ENCODE measurements around the gene PMS1. TPM values are rescaled to one million over a fixed set of nuclear protein-coding genes. Genes with fewer than 3 reads are reported as not detected.
A peak's percentile ranks its signal among the peaks of the same experiment; 100 is the strongest.

Gene PMS1
- total and polyA plus RNA-seq, 7 experiments from 2014 or later = 11.1 to 30.1 (median 18.3) TPM

DNA sequence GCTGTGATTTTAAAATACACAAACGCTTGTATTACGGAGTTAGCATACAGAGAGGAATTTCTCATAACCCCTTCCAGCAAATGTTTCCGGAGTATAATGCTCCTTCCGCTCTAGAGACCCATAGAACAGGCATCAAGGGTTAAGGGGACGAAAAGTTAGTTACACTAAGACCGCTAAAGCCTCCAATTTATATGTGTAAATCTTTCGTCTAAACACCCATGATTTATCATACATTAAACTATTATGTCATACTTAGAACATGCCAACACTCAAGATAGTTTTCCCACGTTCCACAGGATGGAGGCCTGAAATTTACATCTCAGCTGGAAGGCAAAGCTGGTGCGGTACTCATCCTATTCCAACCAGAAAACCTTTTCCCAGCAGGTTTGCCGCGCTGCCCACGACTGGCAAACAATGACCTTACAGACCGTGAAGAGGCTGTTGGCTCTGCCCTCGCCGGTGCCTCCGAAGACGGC is 761 bp upstream of the PMS1 start:
- Histone ChIP-seq H3K27me3 (ENCODE audit: control insufficient read depth in 2 of 2, insufficient read depth in 2 of 2, low read length in 2 of 2) (no peaks in the 10 kb centered on the region), H3K36me3 (ENCODE audit: control insufficient read depth in 2 of 3, insufficient read depth in 3 of 3, low read length in 3 of 3) (peaks cover 0 to 25% (median 0%) of the 10 kb centered on the region in 3 experiments), H3K4me1 (ENCODE audit: control insufficient read depth in 2 of 2, insufficient read depth in 2 of 2, low read length in 2 of 2) (peaks cover 21 to 24% of the 10 kb centered on the region in 2 donors), H3K9me3 (ENCODE audit: control insufficient read depth in 2 of 3, low read length in 3 of 3) (no peaks in the 10 kb centered on the region), H3K27ac (ENCODE audit: low read depth, low read length) (peak overlapping the region; percentile 92), H3K4me3 (ENCODE audit: low read length) (peak overlapping the region; percentile 76)
- ATAC-seq (no peak), DNase-seq (peak in 1 of 9 donors; percentile 26)
- intact Hi-C loops (cut with micrococcal nuclease) = loop anchor here (1.0 to 10.0 kb wide), 6 partner anchors 11 to 1371 kb away; partner anchors contain the start of genes GLS (in 2 of the 2) and STAT4 (in 1 of the 2)
- Mint-ChIP-seq H3K36me3 (peaks cover 0 to 31% (median 25%) of the 10 kb centered on the region in 5 donors), H3K27me3 (no peaks in the 10 kb centered on the region), H3K4me3 (peak overlapping the region; percentile 86 to 97 (median 94)), H3K27ac (peak overlapping the region; percentile 89 to 97 (median 95)), H3K4me1 (peaks cover 31 to 77% (median 63%) of the 10 kb centered on the region in 7 donors), H3K9me3 (no peaks in the 10 kb centered on the region)
- ChIA-PET POLR2A (interaction anchor here (0.6 to 4.2 kb wide), 14 partner anchors 8 to 343 kb away, joined by 3 to 67 read pairs (median 3); partner anchors contain the start of genes ASNSD1, OSGEPL1, SLC40A1 and WDR75), CTCF (interaction anchor here (0.6 to 2.0 kb wide), 2 partner anchors 20 to 40 kb away, joined by 3 to 6 read pairs; partner anchors contain the start of gene OSGEPL1)

DNA sequence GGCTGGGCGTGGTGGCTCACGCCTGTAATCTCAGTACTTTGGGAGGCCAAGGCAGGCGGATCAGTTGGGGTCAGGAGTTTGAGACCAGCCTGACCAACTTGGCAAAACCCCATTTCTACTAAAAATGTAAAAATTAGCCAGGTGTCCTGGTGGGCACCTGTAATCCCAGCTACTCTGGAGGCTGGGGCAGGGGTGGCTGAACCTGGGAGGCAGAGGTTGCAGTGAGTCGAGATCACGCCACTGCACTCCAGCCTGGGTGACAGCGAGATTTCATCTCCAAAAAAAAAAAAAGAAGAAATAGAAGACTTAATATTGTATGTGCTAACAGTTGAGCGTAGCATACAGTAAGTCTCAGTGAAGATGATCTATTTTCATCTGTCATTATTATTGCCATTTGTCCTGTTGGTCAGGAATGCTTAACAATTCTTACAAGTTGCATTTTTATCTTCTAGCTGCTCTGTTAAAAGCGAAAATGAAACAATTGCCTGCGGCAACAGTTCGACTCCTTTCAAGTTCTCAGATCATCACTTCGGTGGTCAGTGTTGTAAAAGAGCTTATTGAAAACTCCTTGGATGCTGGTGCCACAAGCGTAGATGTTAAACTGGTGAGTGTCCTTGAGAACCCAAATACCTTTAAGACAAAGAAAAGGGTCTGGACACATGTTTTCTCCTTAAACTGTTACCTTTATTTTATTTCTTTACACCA is 7.2 kb downstream of the PMS1 start:
- peaks cover 2 to 40% (median 17%) of the 10 kb centered on the region in 5 donors for H3K36me3 Mint-ChIP-seq
- POLR2A ChIA-PET = no interaction called here
- peaks cover 0 to 7% of the 10 kb centered on the region in 2 donors for H3K4me1 ChIP-seq (ENCODE audit: control insufficient read depth in 2 of 2, insufficient read depth in 2 of 2, low read length in 2 of 2)
- H3K27ac ChIP-seq (ENCODE audit: low read depth, low read length) = no peak overlapping the region
- no peak for DNase-seq
- intact Hi-C loops (cut with micrococcal nuclease) = no loop called here
- no peaks in the 10 kb centered on the region for H3K9me3 Mint-ChIP-seq
- H3K27me3 ChIP-seq (ENCODE audit: control insufficient read depth in 2 of 2, insufficient read depth in 2 of 2, low read length in 2 of 2) = no peaks in the 10 kb centered on the region
- peak overlapping the region in 2 of 10 donors; percentile 57 to 69 for H3K4me3 Mint-ChIP-seq
- CTCF ChIA-PET = no interaction called here
- no peaks in the 10 kb centered on the region for H3K9me3 ChIP-seq (ENCODE audit: control insufficient read depth in 2 of 3, low read length in 3 of 3)
- H3K27me3 Mint-ChIP-seq = no peaks in the 10 kb centered on the region
- no peak for ATAC-seq
- H3K4me3 ChIP-seq (ENCODE audit: low read length) = peak overlapping the region; percentile 36
- H3K4me1 Mint-ChIP-seq = peaks cover 0 to 12% (median 9%) of the 10 kb centered on the region in 7 donors
- H3K27ac Mint-ChIP-seq = peak overlapping the region in 1 of 9 donors; percentile 80
- peaks cover 0 to 30% (median 3%) of the 10 kb centered on the region in 3 experiments for H3K36me3 ChIP-seq (ENCODE audit: control insufficient read depth in 2 of 3, insufficient read depth in 3 of 3, low read length in 3 of 3)

DNA sequence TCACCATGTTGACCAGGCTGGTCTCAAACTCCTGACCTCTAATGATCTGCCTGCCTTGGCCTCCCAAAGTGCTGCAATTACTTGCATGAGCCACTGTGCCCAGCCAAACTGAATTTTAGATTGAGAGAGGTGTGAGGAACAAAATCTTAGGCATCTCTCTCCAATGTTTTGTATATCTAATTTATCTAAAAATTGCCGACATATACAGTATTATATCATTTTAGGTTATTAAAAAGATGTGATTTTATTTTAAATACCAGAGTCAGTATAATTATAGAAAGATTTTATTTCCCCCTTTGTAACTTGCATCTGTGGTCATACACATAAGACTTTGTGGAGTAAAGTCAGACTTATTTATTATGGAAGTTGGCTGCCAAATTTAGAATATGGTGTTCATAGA is 10.1 kb downstream of the PMS1 start:
- Mint-ChIP-seq H3K27ac (no peak overlapping the region), H3K4me3 (no peak overlapping the region), H3K4me1 (peaks cover 0 to 10% (median 2%) of the 10 kb centered on the region in 7 donors), H3K27me3 (no peaks in the 10 kb centered on the region), H3K9me3 (no peaks in the 10 kb centered on the region), H3K36me3 (peaks cover 4 to 33% (median 13%) of the 10 kb centered on the region in 5 donors)
- ChIA-PET CTCF (no interaction called here), POLR2A (interaction anchor here (0.7 kb wide), 1 partner anchor 11 kb away, joined by 3 read pairs; no protein-coding TSS in a partner anchor)
- ATAC-seq (no peak), DNase-seq (no peak)
- Histone ChIP-seq H3K9me3 (ENCODE audit: control insufficient read depth in 2 of 3, low read length in 3 of 3) (no peaks in the 10 kb centered on the region), H3K27me3 (ENCODE audit: control insufficient read depth in 2 of 2, insufficient read depth in 2 of 2, low read length in 2 of 2) (no peaks in the 10 kb centered on the region), H3K27ac (ENCODE audit: low read depth, low read length) (no peak overlapping the region), H3K36me3 (ENCODE audit: control insufficient read depth in 2 of 3, insufficient read depth in 3 of 3, low read length in 3 of 3) (peaks cover 0 to 34% (median 3%) of the 10 kb centered on the region in 3 experiments), H3K4me3 (ENCODE audit: low read length) (no peak overlapping the region), H3K4me1 (ENCODE audit: control insufficient read depth in 2 of 2, insufficient read depth in 2 of 2, low read length in 2 of 2) (peaks cover 0 to 7% of the 10 kb centered on the region in 2 donors)
- intact Hi-C loops (cut with micrococcal nuclease) = no loop called here

DNA sequence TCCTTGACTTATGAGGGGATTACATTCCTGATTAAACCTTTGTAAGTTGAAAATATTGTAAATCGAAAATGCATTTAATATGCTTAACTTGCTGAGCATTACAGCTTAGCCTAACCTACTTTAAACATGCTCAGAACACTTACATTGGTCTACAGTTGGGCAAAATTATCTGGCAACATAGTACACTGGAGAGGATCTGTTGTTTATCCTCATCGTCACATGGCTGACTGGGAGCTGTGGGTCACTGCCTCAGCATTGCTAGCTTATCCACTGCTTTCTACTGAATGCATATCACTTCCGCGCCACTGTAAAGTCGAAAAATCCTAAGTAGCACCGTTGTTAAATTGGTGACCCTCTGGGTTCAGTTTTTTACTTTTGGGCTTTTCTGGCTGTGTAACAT is 13.7 kb downstream of the PMS1 start:
- H3K36me3 Mint-ChIP-seq = peaks cover 4 to 36% (median 14%) of the 10 kb centered on the region in 5 donors
- POLR2A ChIA-PET = no interaction called here
- peaks cover 0 to 8% (median 0%) of the 10 kb centered on the region in 7 donors for H3K4me1 Mint-ChIP-seq
- Histone ChIP-seq H3K27me3 (ENCODE audit: control insufficient read depth in 2 of 2, insufficient read depth in 2 of 2, low read length in 2 of 2) (no peaks in the 10 kb centered on the region), H3K9me3 (ENCODE audit: control insufficient read depth in 2 of 3, low read length in 3 of 3) (no peaks in the 10 kb centered on the region), H3K36me3 (ENCODE audit: control insufficient read depth in 2 of 3, insufficient read depth in 3 of 3, low read length in 3 of 3) (peaks cover 0 to 40% (median 3%) of the 10 kb centered on the region in 3 experiments), H3K4me1 (ENCODE audit: control insufficient read depth in 2 of 2, insufficient read depth in 2 of 2, low read length in 2 of 2) (no peaks in the 10 kb centered on the region), H3K27ac (ENCODE audit: low read depth, low read length) (no peak overlapping the region), H3K4me3 (ENCODE audit: low read length) (no peak overlapping the region)
- H3K9me3 Mint-ChIP-seq = no peaks in the 10 kb centered on the region
- H3K27me3 Mint-ChIP-seq = no peaks in the 10 kb centered on the region
- ATAC-seq (no peak), DNase-seq (no peak)
- CTCF ChIA-PET = no interaction called here
- peak overlapping the region in 1 of 9 donors; percentile 29 for H3K27ac Mint-ChIP-seq
- H3K4me3 Mint-ChIP-seq = no peak overlapping the region
- intact Hi-C loops (cut with micrococcal nuclease) = loop anchor here (2.0 to 5.0 kb wide), 2 partner anchors 273 to 574 kb away; no protein-coding TSS in a partner anchor

DNA sequence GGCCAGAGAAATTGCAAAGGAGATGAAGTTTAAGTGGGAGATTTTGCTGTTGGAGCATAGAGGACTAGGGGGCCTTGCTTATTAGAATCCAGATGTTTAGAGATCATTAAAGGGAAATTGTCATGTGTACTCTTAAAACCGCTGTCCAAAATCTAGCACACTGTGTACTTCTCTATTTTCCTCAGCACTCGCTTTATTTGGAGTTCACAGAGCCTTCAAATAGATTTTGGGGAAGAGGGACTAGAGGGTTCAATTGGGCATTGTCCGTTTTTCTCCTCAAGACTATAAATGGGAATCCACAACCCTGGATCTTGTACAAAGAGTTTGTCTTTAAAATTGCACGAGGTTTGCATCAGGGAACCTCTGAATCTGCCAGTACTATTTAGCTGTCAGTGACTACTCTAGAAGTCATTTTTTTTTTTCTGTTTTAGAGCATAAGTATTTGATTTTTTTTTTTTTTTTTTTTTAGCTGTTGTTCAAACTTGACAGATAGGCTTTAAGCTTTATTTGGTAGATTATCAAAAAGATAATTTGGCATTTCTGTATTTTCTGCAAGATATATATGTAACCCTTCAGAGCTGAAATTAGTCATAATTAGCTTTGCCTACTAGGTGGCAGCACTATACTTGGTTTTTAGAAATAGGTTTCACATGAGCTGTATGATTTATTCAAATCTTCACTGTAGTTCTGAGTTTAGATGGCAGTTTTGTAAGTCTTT is 14.2 kb downstream of the PMS1 start:
- Histone ChIP-seq H3K27ac (ENCODE audit: low read depth, low read length) (no peak overlapping the region), H3K27me3 (ENCODE audit: control insufficient read depth in 2 of 2, insufficient read depth in 2 of 2, low read length in 2 of 2) (no peaks in the 10 kb centered on the region), H3K36me3 (ENCODE audit: control insufficient read depth in 2 of 3, insufficient read depth in 3 of 3, low read length in 3 of 3) (peaks cover 0 to 34% (median 3%) of the 10 kb centered on the region in 3 experiments), H3K4me1 (ENCODE audit: control insufficient read depth in 2 of 2, insufficient read depth in 2 of 2, low read length in 2 of 2) (no peaks in the 10 kb centered on the region), H3K9me3 (ENCODE audit: control insufficient read depth in 2 of 3, low read length in 3 of 3) (no peaks in the 10 kb centered on the region), H3K4me3 (ENCODE audit: low read length) (no peak overlapping the region)
- H3K27me3 Mint-ChIP-seq = no peaks in the 10 kb centered on the region
- ChIA-PET CTCF (interaction anchor here (0.8 to 0.9 kb wide), 2 partner anchors 14 to 31 kb away, joined by 3 read pairs; partner anchors contain the start of gene PMS1), POLR2A (no interaction called here)
- H3K4me3 Mint-ChIP-seq = no peak overlapping the region
- H3K27ac Mint-ChIP-seq = no peak overlapping the region
- intact Hi-C loops (cut with micrococcal nuclease) = loop anchor here (2.0 to 5.0 kb wide), 2 partner anchors 272 to 574 kb away; no protein-coding TSS in a partner anchor
- ATAC-seq (peak; percentile 62), DNase-seq (no peak)
- H3K4me1 Mint-ChIP-seq = peaks cover 0 to 8% (median 0%) of the 10 kb centered on the region in 7 donors
- H3K9me3 Mint-ChIP-seq = no peaks in the 10 kb centered on the region
- H3K36me3 Mint-ChIP-seq = peaks cover 4 to 32% (median 13%) of the 10 kb centered on the region in 5 donors

DNA sequence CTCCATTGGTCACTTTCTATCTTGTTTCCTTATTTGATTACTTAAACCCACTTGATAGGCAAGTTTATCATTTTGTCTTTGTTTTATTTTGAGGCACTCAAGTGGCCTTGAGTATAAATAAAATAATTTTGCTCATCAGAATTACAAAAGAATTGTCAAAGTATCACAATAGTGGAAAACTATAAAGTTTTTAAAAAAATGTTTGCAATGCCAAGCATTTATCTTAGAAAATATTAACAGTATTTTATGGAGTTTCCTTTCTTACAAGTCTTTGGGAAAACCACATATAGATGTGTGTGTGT is 14.7 kb downstream of the PMS1 start:
- no peaks in the 10 kb centered on the region for H3K27me3 ChIP-seq (ENCODE audit: control insufficient read depth in 2 of 2, insufficient read depth in 2 of 2, low read length in 2 of 2)
- ChIA-PET POLR2A (no interaction called here), CTCF (interaction anchor here (0.8 to 0.9 kb wide), 2 partner anchors 14 to 30 kb away, joined by 3 read pairs; partner anchors contain the start of gene PMS1)
- no peak overlapping the region for H3K27ac Mint-ChIP-seq
- peak overlapping the region in 1 of 10 donors; percentile 13 for H3K4me3 Mint-ChIP-seq
- peaks cover 0 to 8% (median 0%) of the 10 kb centered on the region in 7 donors for H3K4me1 Mint-ChIP-seq
- H3K9me3 Mint-ChIP-seq = no peaks in the 10 kb centered on the region
- no peaks in the 10 kb centered on the region for H3K9me3 ChIP-seq (ENCODE audit: control insufficient read depth in 2 of 3, low read length in 3 of 3)
- no peaks in the 10 kb centered on the region for H3K27me3 Mint-ChIP-seq
- intact Hi-C loops (cut with micrococcal nuclease) = loop anchor here (2.0 to 5.0 kb wide), 2 partner anchors 272 to 573 kb away; no protein-coding TSS in a partner anchor
- peaks cover 4 to 36% (median 13%) of the 10 kb centered on the region in 5 donors for H3K36me3 Mint-ChIP-seq
- H3K36me3 ChIP-seq (ENCODE audit: control insufficient read depth in 2 of 3, insufficient read depth in 3 of 3, low read length in 3 of 3) = peaks cover 0 to 29% (median 3%) of the 10 kb centered on the region in 3 experiments
- H3K4me3 ChIP-seq (ENCODE audit: low read length) = no peak overlapping the region
- ATAC-seq (no peak), DNase-seq (no peak)
- no peaks in the 10 kb centered on the region for H3K4me1 ChIP-seq (ENCODE audit: control insufficient read depth in 2 of 2, insufficient read depth in 2 of 2, low read length in 2 of 2)
- H3K27ac ChIP-seq (ENCODE audit: low read depth, low read length) = no peak overlapping the region
